ENCODE results near the gene FNDC3A. TPM values are rescaled to one million over a fixed set of nuclear protein-coding genes. Genes with fewer than 3 reads are reported as not detected.

Gene FNDC3A
- total and polyA plus RNA-seq, 9 of the 15 experiments (the other 6 are each of a cell fraction or from before 2014, with no cell fraction given) = 4.1 to 22.0 (median 13.5) TPM

GRCh38 chr13:48975856-48976575 is at the start of gene FNDC3A (continued):
- TF ChIP-seq UBTF (IDR thresholded peaks at IDR 0.05; ENCODE audit: borderline replicate concordance in 1 of 2, low read depth in 2 of 2, low read length in 2 of 2) (peak; percentile 72 to 78; a peak in 2 of 4 replicates), NONO (IDR thresholded peaks at IDR 0.05; ENCODE audit: low read depth in 2 of 2, low read length in 1 of 2) (peak in 1 of 2 experiments; percentile 64; a peak in 1 of 4 replicates), CUX1 (CRISPR knock-in tag; IDR thresholded peaks at IDR 0.05) (0 out of 2 replicates have a peak, but pooled peaks have one; percentile 48), CEBPB (tag; IDR thresholded peaks at IDR 0.05) (no peak), E2F6 (IDR thresholded peaks at IDR 0.05; ENCODE audit: borderline replicate concordance in 1 of 2, extremely low read depth in 1 of 2, insufficient read depth in 1 of 2, insufficient read length in 1 of 2, low read depth in 1 of 2, low read length in 1 of 2, poor library complexity in 1 of 2, severe bottlenecking in 1 of 2) (peak; percentile 42 to 69), ZBTB7A (IDR thresholded peaks at IDR 0.05; ENCODE audit: borderline replicate concordance, control insufficient read depth, low read depth, low read length) (peak; percentile 47; the same call in 1 of the 2 replicates), ARID4B (CRISPR knock-in tag; IDR thresholded peaks at IDR 0.05) (peak; percentile 41; the same call in 1 of the 2 replicates), SIN3B (IDR thresholded peaks at IDR 0.05; ENCODE audit: low read depth) (0 out of 2 replicates have a peak, but pooled peaks have one; percentile 37), HDAC1 (IDR thresholded peaks at IDR 0.05) (peak in 1 of 2 experiments; percentile 61; a peak in 1 of 4 replicates), TEAD4 (IDR thresholded peaks at IDR 0.05; ENCODE audit: low read length) (peak; percentile 65; the same call in 1 of the 2 replicates), TEAD4 (CRISPR knock-in tag; IDR thresholded peaks at IDR 0.05; ENCODE audit: borderline replicate concordance) (no peak)
